ENCODE measurements around the gene XRRA1.

DNA sequence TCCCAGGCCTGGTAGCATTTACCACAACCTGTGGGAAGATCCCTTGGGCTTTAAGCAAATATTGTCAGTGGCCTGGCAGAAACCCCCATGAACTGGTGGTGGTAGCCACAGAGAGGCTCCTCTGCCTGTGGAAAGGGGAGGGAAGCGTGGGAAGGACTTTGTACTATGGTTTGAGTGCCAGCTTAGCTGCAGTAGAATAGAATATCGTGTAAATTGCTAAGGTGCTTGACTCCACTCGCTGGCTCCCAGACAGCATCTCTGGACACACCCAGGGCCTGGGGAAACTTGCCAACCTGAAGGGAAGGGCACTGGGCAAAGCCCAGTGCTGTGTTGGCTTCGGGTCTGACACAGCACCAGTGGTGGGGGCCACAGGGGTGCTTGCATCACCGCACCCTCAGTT lies 52.6 kb downstream of the XRRA1 start:
- TF ChIP-seq, protein P1, sequence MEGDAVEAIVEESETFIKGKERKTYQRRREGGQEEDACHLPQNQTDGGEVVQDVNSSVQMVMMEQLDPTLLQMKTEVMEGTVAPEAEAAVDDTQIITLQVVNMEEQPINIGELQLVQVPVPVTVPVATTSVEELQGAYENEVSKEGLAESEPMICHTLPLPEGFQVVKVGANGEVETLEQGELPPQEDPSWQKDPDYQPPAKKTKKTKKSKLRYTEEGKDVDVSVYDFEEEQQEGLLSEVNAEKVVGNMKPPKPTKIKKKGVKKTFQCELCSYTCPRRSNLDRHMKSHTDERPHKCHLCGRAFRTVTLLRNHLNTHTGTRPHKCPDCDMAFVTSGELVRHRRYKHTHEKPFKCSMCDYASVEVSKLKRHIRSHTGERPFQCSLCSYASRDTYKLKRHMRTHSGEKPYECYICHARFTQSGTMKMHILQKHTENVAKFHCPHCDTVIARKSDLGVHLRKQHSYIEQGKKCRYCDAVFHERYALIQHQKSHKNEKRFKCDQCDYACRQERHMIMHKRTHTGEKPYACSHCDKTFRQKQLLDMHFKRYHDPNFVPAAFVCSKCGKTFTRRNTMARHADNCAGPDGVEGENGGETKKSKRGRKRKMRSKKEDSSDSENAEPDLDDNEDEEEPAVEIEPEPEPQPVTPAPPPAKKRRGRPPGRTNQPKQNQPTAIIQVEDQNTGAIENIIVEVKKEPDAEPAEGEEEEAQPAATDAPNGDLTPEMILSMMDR (conservative IDR thresholded peaks at IDR 0.05; ENCODE audit: low read depth, low read length), result no peak
- no peak for TF ChIP-seq MAFK (IDR thresholded peaks at IDR 0.05; ENCODE audit: low read depth, low read length)
- TF ChIP-seq, protein P2, sequence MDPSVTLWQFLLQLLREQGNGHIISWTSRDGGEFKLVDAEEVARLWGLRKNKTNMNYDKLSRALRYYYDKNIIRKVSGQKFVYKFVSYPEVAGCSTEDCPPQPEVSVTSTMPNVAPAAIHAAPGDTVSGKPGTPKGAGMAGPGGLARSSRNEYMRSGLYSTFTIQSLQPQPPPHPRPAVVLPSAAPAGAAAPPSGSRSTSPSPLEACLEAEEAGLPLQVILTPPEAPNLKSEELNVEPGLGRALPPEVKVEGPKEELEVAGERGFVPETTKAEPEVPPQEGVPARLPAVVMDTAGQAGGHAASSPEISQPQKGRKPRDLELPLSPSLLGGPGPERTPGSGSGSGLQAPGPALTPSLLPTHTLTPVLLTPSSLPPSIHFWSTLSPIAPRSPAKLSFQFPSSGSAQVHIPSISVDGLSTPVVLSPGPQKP (IDR thresholded peaks at IDR 0.05; ENCODE audit: borderline replicate concordance, low read depth, low read length), result no peak
- TF ChIP-seq, protein P3, sequence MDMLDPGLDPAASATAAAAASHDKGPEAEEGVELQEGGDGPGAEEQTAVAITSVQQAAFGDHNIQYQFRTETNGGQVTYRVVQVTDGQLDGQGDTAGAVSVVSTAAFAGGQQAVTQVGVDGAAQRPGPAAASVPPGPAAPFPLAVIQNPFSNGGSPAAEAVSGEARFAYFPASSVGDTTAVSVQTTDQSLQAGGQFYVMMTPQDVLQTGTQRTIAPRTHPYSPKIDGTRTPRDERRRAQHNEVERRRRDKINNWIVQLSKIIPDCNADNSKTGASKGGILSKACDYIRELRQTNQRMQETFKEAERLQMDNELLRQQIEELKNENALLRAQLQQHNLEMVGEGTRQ (IDR thresholded peaks at IDR 0.05; ENCODE audit: low read depth, low read length), result no peak
- TF ChIP-seq POLR2A (IDR thresholded peaks at IDR 0.05; ENCODE audit: low read depth, low read length), result no peak
- TF ChIP-seq RAD21 (IDR thresholded peaks at IDR 0.05; ENCODE audit: low read length), result no peak
- TF ChIP-seq NFE2L2 (IDR thresholded peaks at IDR 0.05; ENCODE audit: low read depth, low read length), result no peak
- TF ChIP-seq MAZ (IDR thresholded peaks at IDR 0.05; ENCODE audit: borderline replicate concordance, low read depth, low read length), result no peak
- no peak for TF ChIP-seq CHD1 (IDR thresholded peaks at IDR 0.05; ENCODE audit: low read depth, low read length)
- no peak for TF ChIP-seq BHLHE40 (IDR thresholded peaks at IDR 0.05; ENCODE audit: low read depth, low read length)
- TF ChIP-seq CEBPB (IDR thresholded peaks at IDR 0.05; ENCODE audit: low read depth, low read length), result no peak
